ENCODE results near the gene KIF1B. TPM values are rescaled to one million over a fixed set of nuclear protein-coding genes. Genes with fewer than 3 reads are reported as not detected.
A peak's percentile ranks its signal among the peaks of the same experiment; 100 is the strongest.

The KIF1B gene
- total RNA-seq (16.4 and 17.1 TPM in 2 replicates), polyA plus RNA-seq (3.1 and 3.5 TPM in 2 replicates), polyA minus RNA-seq (6.0 and 9.8 TPM in 2 replicates)
- 7.4 TPM for total RNA-seq (2013)

GRCh38 chr1:10209905-10210810 is at the start of gene KIF1B:
KIF1B (plus strand) TSS chr1:10210570; CDS start chr1:10232329, 21,759 bp downstream.
- TF ChIP-seq CTCF (IDR thresholded peaks at IDR 0.05) = peak; percentile 99
- no peak for TF ChIP-seq EZH2 (IDR thresholded peaks at IDR 0.05; ENCODE audit: borderline replicate concordance, insufficient read depth, low read depth, low read length, poor library complexity, severe bottlenecking)
- H3K27ac ChIP-seq (ENCODE audit: low read length in 2 of 2) = peak within 1 kb of the TSS in 1 of 2 donors; percentile 33
- CTCF ChIA-PET = interaction anchor here (0.6 to 2.4 kb wide), 20 partner anchors 9 to 333 kb away, joined by 3 to 19 read pairs (median 4); partner anchors contain the start of genes CENPS, PEX14 and PGD

More at GRCh38 chr1:10209905-10210810, at the start of gene KIF1B:
- Histone ChIP-seq H3K36me3 (replicated peaks in 1 of 2; ENCODE audit: control extremely low read depth in 1 of 2, control insufficient read depth in 1 of 2, extremely low read depth in 1 of 2, insufficient read depth in 2 of 2, low read length in 1 of 2) (no peaks in the 10 kb centered on the region), H3K4me1 (ENCODE audit: control insufficient read depth in 2 of 2, insufficient read depth in 2 of 2, low read length in 2 of 2) (peaks cover 6 to 18% of the 10 kb centered on the region in 2 donors), H3K4me3 (ENCODE audit: control extremely low read depth in 1 of 5, extremely low read depth in 1 of 5, insufficient read depth in 1 of 5, low read depth in 2 of 5, low read length in 4 of 5) (peak within 1 kb of the TSS; percentile 55 to 95 (median 77)), H3K9me3 (ENCODE audit: control extremely low read depth in 1 of 3, control insufficient read depth in 2 of 3, insufficient read depth in 1 of 3, low read length in 2 of 3) (no peaks in the 10 kb centered on the region), H2AFZ (ENCODE audit: insufficient read depth, low read depth, low read length, poor library complexity, severe bottlenecking) (peak within 1 kb of the TSS; percentile 97), H3K27me3 (replicated peaks in 1 of 4; ENCODE audit: control extremely low read depth in 1 of 4, control insufficient read depth in 3 of 4, insufficient read depth in 4 of 4, low read length in 3 of 4) (peaks cover 0 to 4% (median 0%) of the 10 kb centered on the region in 4 experiments), H3K9ac (ENCODE audit: low read length) (peak within 1 kb of the TSS; percentile 75), H4K20me1 (ENCODE audit: control insufficient read depth, insufficient read depth, low read length, poor library complexity, severe bottlenecking) (no peaks in the 10 kb centered on the region), H3K79me2 (ENCODE audit: control insufficient read depth, insufficient read depth, low read length) (no peaks in the 10 kb centered on the region), H3K4me2 (replicated peaks; ENCODE audit: low read depth, low read length, poor library complexity, severe bottlenecking) (peak within 1 kb of the TSS; percentile 91)
- POLR2A ChIA-PET = interaction anchor here (1.0 to 1.2 kb wide), 2 partner anchors 188 to 220 kb away, joined by 3 to 7 read pairs; partner anchors contain the start of gene CENPS
- intact Hi-C loops (cut with micrococcal nuclease) = loop anchor here (1.0 to 10.0 kb wide), 4 partner anchors 125 to 300 kb away; partner anchors contain the start of genes CTNNBIP1, PEX14 and UBE4B
- Mint-ChIP-seq H3K4me3 (peak within 1 kb of the TSS; percentile 95), H3K27ac (peak within 1 kb of the TSS; percentile 86), H3K4me1 (peaks cover 24% of the 10 kb centered on the region), H3K27me3 (no peaks in the 10 kb centered on the region), H3K9me3 (ENCODE audit: insufficient read depth) (no peaks in the 10 kb centered on the region)
- ATAC-seq (ENCODE audit: low read depth) = peak; percentile 98
- peak; percentile 97 for DNase-seq
- WGBS (ENCODE audit: insufficient coverage) = under 1% methylated on average over 103 of the region's 107 CpGs

Data from B cell (primary cell).